A549 (cell line): ENCODE measurements around the gene FKBP15.

Experiments
- CTCF ChIP-seq: fragments of >200 bp; sonication (Bioruptor Twin); formaldehyde crosslinking; IDR thresholded peaks from 3 replicates; pipeline ENCODE4 v1.5.1; 2016
- RAD21 ChIP-seq, 2 experiments: fragments of >200 bp in 1 of 2; sonication (Bioruptor Twin) in 1 of 2; formaldehyde crosslinking in 1 of 2; IDR thresholded peaks in 1 of 2; conservative IDR thresholded peaks in 1 of 2; 2 replicates in 1 of 2; 3 replicates in 1 of 2; pipeline ENCODE4 v1.6.1; 2012 to 2018; ENCODE audit warnings: inconsistent platforms in 1 of 2
- SREBF2 ChIP-seq: fragments of 450-650 bp; IDR thresholded peaks from 2 replicates; pipeline ENCODE4 v1.6.1; 2014; ENCODE audit warnings: mild to moderate bottlenecking, moderate library complexity
- ZC3H11A ChIP-seq: fragments of 450-650 bp; IDR thresholded peaks from 2 replicates; pipeline ENCODE4 v1.6.1; 2014; ENCODE audit warnings: antibody characterized with exemption, mild to moderate bottlenecking
- TF ChIP-seq, protein P1 (sequence below): fragments of 200-600 bp; sonication (generic); IDR thresholded peaks from 2 replicates; pipeline ENCODE4 v1.6.1; 2016; ENCODE audit warnings: antibody characterized with exemption, mild to moderate bottlenecking, moderate library complexity
- TF ChIP-seq, protein P2 (sequence below): IDR thresholded peaks from 2 replicates; pipeline ENCODE4 v1.6.1; 2012; ENCODE audit warnings: low read depth, borderline replicate concordance

DNA sequence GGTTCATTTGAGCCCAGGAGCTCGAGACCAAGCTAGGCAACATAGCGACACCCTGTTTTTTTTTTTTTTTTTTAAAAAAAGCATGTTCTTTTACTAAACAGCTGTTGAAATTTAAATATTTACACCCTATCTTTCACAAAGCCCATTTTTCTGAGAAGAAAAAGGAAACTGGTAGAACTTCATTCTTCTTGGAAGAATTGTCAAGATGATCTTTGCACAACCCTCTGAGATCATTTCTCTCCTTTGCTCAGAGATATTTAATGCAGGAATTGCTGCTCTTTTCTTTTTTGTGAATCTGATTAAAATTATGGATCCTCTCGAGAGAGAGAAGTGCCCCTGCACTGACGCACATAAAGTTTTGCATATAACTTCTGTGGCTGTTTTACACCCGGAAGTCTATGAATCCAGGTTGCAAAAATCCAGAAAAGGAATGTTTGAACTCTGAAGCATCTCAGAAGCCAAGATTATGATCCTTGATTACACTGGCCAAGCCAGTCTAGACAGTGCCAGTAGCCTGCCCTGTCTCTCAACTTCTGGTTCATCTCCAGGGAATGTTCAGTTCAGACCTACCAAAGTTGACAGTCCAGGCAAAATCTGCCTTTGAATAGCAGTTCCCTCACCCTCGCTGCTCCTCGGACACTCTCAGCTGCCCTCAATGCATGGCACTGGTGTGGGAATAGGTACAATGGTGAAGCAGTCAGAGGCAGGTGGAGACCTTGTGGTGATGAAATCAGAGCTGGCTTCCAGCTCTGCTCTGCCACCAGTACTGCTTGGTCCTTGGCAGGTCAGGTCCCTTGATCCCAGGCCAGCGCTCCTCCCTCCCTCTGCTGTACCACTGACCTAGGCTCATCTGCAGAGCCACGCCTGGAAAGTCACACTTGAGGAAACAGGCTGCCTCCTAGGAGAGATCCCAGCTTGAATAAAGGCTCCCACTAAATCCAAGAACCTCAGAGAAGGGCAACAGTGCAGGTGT is 83.6 kb downstream of the FKBP15 start:
- TF ChIP-seq, protein P1, sequence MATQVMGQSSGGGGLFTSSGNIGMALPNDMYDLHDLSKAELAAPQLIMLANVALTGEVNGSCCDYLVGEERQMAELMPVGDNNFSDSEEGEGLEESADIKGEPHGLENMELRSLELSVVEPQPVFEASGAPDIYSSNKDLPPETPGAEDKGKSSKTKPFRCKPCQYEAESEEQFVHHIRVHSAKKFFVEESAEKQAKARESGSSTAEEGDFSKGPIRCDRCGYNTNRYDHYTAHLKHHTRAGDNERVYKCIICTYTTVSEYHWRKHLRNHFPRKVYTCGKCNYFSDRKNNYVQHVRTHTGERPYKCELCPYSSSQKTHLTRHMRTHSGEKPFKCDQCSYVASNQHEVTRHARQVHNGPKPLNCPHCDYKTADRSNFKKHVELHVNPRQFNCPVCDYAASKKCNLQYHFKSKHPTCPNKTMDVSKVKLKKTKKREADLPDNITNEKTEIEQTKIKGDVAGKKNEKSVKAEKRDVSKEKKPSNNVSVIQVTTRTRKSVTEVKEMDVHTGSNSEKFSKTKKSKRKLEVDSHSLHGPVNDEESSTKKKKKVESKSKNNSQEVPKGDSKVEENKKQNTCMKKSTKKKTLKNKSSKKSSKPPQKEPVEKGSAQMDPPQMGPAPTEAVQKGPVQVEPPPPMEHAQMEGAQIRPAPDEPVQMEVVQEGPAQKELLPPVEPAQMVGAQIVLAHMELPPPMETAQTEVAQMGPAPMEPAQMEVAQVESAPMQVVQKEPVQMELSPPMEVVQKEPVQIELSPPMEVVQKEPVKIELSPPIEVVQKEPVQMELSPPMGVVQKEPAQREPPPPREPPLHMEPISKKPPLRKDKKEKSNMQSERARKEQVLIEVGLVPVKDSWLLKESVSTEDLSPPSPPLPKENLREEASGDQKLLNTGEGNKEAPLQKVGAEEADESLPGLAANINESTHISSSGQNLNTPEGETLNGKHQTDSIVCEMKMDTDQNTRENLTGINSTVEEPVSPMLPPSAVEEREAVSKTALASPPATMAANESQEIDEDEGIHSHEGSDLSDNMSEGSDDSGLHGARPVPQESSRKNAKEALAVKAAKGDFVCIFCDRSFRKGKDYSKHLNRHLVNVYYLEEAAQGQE = no peak
- TF ChIP-seq CTCF (no peak), RAD21 (conservative IDR thresholded peaks at IDR 0.05 in 1 of 2, IDR thresholded peaks at IDR 0.05 in 1 of 2) (no peak), SREBF2 (no peak), ZC3H11A (no peak)
- TF ChIP-seq, protein P2, sequence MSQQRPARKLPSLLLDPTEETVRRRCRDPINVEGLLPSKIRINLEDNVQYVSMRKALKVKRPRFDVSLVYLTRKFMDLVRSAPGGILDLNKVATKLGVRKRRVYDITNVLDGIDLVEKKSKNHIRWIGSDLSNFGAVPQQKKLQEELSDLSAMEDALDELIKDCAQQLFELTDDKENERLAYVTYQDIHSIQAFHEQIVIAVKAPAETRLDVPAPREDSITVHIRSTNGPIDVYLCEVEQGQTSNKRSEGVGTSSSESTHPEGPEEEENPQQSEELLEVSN = no peak
